Adrenal gland (tissue), 12 donors: ENCODE data around the gene OSER1. TPM values are rescaled to one million over a fixed set of nuclear protein-coding genes. Genes with fewer than 3 reads are reported as not detected.

Source experiments
- DNase-seq, 7 donors: peaks; one replicate each; pipeline ENCODE4 v3.0.0-alpha.2; 2019 to 2020
- H3K27ac ChIP-seq, 5 donors: fragments of 200-600 bp; sonication (generic) in 4 of 5; 1 replicate in 3 of 5; 2 replicates in 2 of 5; pipeline versions ENCODE4 v1.5.1 to v1.8.0; 2016 to 2020; ENCODE audit warnings: mild to moderate bottlenecking in 1 of 5
- H3K27me3 ChIP-seq: fragments of 200-600 bp; 2 replicates; pipeline ENCODE4 v1.8.0; 2021
- H3K36me3 ChIP-seq, 2 donors: fragments of 200-600 bp; replicated peaks in 1 of 2; 1 replicate in 1 of 2; 2 replicates in 1 of 2; pipeline versions ENCODE4 v1.5.1 to v1.8.0; 2018 to 2022
- H3K4me1 ChIP-seq, 2 donors: fragments of 200-600 bp; replicated peaks in 1 of 2; 1 replicate in 1 of 2; 2 replicates in 1 of 2; pipeline versions ENCODE4 v1.5.1 to v1.8.0; 2018 to 2021
- H3K4me3 ChIP-seq, 4 donors: fragments of 200-600 bp; sonication (generic) in 3 of 4; one replicate each; pipeline ENCODE4 v1.5.1; 2016 to 2018
- H3K9me3 ChIP-seq, 3 donors: fragments of 200-600 bp; sonication (generic) in 1 of 3; replicated peaks in 1 of 3; 1 replicate in 2 of 3; 2 replicates in 1 of 3; pipeline versions ENCODE4 v1.5.1 to v1.8.0; 2016 to 2021
- POLR2A ChIP-seq, 2 donors: fragments of 450-650 bp; IDR thresholded peaks; one replicate each; pipeline ENCODE4 v1.6.1; 2017; ENCODE audit warnings: antibody characterized with exemption in 2 of 2, mild to moderate bottlenecking in 2 of 2, moderate library complexity in 1 of 2
- WGBS, 4 donors: extraction: QIAGEN DNeasy Blood & Tissue Kit in 2 of 4; methylation state at CpG; one replicate each; pipeline versions ENCODE4 v1.1.5 to v1.1.7; 2013 to 2017; 5-methylcytosine and 5-hydroxymethylcytosine counted together
- intact Hi-C, 2 donors: fragments of 100-400 bp; cut with DNase I; formaldehyde crosslinking; loops; one replicate each; pipeline versions ENCODE4 v1.14.1 to v1.15.0; 2022 to 2023
- polyA plus RNA-seq, 3 donors: library from polyadenylated mRNA; stranded (reverse); fragments of 200-250 nt in 2 of 3; fragments of 350-450 nt in 1 of 3; fragmentation: Illumina TruSeq in 1 of 3; extraction: RNeasy Lipid Tissue Mini Kit (QIAGEN cat#74804) in 1 of 3; gene quantifications; one replicate each; pipeline ENCODE4 v1.2.3, GENCODE V29; 2013 to 2014
- total RNA-seq, 9 donors: library from RNA; depleted of rRNA in 4 of 9; stranded (reverse); fragments of >200 nt in 4 of 9; fragments of 120-200 nt in 1 of 9; fragmentation: NEBNext Ultra II Directional in 1 of 9; extraction: Animal tissue kit (Norgen Biotek cat#: 25700) in 1 of 9; gene quantifications; one replicate each; pipeline versions ENCODE4 v1.1.0 to v1.2.4, GENCODE V29; 2013 to 2023
- TF ChIP-seq, protein P1 (sequence below), 6 experiments: fragments of 450-650 bp in 4 of 6; fragments of 200-600 bp in 2 of 6; sonication (generic) in 1 of 6; IDR thresholded peaks; 1 replicate in 5 of 6; 2 replicates in 1 of 6; pipeline versions ENCODE4 v1.5.1 to v1.8.0; 2016 to 2021; ENCODE audit warnings: antibody characterized with exemption in 6 of 6, mild to moderate bottlenecking in 2 of 6, moderate library complexity in 1 of 6
- donor health status: healthy with polysubstance abuse.
- donor health status: Bipolar disorder and iron deficiency.
- donor health status: DM: yes; HTN: yes; CAD: no.
- donor health status: DM: no; HTN: no; CAD: no.
- donor health status: DM: no; HTN: no; CAD: no.
- donor health status: DM: yes; HTN: yes; CAD: no.

OSER1 gene
- total and polyA plus RNA-seq, 12 donors: 19.5 to 46.7 (median 27.3) TPM

DNA sequence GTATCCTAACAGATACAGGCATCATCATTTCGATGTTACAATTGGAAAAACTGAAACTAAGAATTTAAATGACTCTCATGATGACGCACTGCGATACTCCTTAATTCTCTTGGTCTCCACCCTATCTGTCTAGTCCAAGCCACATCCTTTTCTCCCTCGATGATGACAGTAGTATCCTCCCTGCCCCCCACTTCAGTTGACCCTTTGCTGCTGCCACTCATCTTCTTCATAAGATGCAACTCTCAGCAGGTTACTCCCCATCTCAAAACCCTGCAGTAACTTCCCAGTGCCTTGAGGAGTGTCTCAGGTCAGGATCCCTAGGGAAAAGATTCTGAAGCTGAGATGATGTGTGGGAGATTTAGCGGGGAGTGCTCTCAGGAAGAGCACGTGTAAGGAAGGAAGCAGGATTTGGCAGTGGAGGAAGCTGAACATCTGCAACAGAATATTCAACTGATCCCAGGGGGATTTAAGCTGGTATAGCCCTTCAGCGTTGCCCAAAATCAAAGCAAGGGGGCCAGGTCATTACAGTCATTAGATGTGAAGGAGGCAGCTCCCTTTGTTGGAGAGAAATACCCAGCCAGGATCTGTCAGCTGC, 39.7 kb downstream of the OSER1 start:
- H3K4me3 ChIP-seq: no peak overlapping the region
- H3K27ac ChIP-seq: no peak overlapping the region
- intact Hi-C loops: no loop called here
- no peaks in the 10 kb centered on the region for H3K27me3 ChIP-seq
- WGBS, 4 donors: 63 to 73% (median 65%) methylated on average over 7 of the region's 7 CpGs
- H3K4me1 ChIP-seq: peaks cover 8% of the 10 kb centered on the region in 2 donors
- H3K9me3 ChIP-seq: no peaks in the 10 kb centered on the region
- DNase-seq: no peak
- TF ChIP-seq POLR2A (IDR thresholded peaks at IDR 0.05): no peak
- TF ChIP-seq, protein P1, sequence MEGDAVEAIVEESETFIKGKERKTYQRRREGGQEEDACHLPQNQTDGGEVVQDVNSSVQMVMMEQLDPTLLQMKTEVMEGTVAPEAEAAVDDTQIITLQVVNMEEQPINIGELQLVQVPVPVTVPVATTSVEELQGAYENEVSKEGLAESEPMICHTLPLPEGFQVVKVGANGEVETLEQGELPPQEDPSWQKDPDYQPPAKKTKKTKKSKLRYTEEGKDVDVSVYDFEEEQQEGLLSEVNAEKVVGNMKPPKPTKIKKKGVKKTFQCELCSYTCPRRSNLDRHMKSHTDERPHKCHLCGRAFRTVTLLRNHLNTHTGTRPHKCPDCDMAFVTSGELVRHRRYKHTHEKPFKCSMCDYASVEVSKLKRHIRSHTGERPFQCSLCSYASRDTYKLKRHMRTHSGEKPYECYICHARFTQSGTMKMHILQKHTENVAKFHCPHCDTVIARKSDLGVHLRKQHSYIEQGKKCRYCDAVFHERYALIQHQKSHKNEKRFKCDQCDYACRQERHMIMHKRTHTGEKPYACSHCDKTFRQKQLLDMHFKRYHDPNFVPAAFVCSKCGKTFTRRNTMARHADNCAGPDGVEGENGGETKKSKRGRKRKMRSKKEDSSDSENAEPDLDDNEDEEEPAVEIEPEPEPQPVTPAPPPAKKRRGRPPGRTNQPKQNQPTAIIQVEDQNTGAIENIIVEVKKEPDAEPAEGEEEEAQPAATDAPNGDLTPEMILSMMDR (IDR thresholded peaks at IDR 0.05): no peak
- H3K36me3 ChIP-seq: no peaks in the 10 kb centered on the region

DNA sequence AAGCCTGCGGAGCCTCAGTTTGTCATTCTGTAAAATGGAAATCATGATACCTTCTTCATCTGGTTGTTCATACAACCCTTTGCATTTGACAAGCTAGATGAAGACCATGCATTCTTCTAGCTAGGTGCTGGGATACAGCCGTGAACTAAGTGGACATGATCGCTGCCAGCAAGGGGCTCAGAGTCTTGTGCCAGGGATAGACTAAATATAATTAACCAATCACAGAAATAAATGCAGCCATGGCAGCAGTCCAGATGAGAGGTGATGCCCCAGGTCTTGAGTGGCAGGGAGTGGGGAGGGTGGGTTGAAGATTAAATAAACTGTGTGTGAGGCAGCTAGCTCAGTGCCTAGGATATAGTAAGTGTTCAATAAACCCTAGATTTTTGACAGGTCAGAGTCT, 42.8 kb downstream of the OSER1 start:
- no peak for TF ChIP-seq POLR2A (IDR thresholded peaks at IDR 0.05)
- TF ChIP-seq, protein P1 (IDR thresholded peaks at IDR 0.05): no peak
- 78 to 92% (median 89%) methylated on average over 3 of the region's 3 CpGs for WGBS, 4 donors
- H3K27me3 ChIP-seq: no peaks in the 10 kb centered on the region
- peaks cover 11 to 13% of the 10 kb centered on the region in 2 donors for H3K4me1 ChIP-seq
- intact Hi-C loops: no loop called here
- H3K36me3 ChIP-seq: no peaks in the 10 kb centered on the region
- no peaks in the 10 kb centered on the region for H3K9me3 ChIP-seq
- H3K27ac ChIP-seq: no peak overlapping the region
- DNase-seq: no peak
- H3K4me3 ChIP-seq: no peak overlapping the region

DNA sequence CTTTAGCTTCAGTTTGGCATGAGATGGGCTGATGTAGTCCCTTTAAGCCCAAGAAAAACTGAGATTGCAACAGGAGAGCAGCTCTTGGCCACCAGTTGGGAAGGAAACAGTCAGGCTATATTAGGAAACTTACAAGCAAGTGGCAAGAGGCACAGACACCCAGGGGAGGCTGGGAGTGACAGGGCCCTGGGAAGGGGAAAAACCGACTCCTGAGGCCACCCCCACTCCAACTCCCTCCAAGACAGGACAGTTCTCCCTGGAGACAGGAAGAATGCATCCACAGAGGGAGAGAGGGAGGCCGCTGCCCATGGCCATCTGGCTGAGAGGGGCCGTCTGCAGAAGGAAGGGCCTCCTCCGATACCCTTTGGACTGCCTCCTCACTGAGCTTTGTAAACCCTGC, 44.1 kb downstream of the OSER1 start:
- peak in 6 of 7 donors; percentile 33 to 66 (median 55) for DNase-seq
- Histone ChIP-seq H3K27me3 (no peaks in the 10 kb centered on the region), H3K4me1 (peaks cover 11 to 13% of the 10 kb centered on the region in 2 donors), H3K9me3 (no peaks in the 10 kb centered on the region), H3K36me3 (no peaks in the 10 kb centered on the region), H3K4me3 (peak overlapping the region in 1 of 4 donors; percentile 4), H3K27ac (peak overlapping the region in 4 of 5 donors; percentile 69 to 87 (median 80))
- TF ChIP-seq, protein P1 (IDR thresholded peaks at IDR 0.05): no peak
- no peak for TF ChIP-seq POLR2A (IDR thresholded peaks at IDR 0.05)
- WGBS, 4 donors: 0 to 39% (median 26%) methylated on average over 1 to 4 of the region's 4 CpGs
- intact Hi-C loops: no loop called here

DNA sequence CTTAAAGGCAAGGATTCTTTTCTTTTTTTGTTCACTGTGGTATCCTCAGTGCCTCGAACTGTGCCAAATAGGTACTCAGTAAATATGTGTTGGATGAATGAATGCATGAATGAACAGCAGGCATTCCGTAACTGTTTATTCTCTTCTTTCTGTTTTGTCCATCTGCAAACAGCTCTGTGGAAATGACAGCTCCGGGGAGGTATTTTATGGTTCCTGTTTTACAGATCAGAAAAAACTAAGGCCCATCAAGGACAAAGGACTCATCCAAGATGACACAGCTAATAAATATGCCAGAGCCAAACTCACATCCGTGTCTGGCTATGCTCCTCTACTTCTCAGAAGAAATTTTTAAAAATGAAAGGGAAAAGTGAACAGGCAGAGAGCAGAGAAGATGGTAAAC, 44.6 kb downstream of the OSER1 start:
- Histone ChIP-seq H3K27me3 (no peaks in the 10 kb centered on the region), H3K9me3 (no peaks in the 10 kb centered on the region), H3K36me3 (no peaks in the 10 kb centered on the region), H3K4me3 (peak overlapping the region in 1 of 4 donors; percentile 4), H3K27ac (peak overlapping the region in 4 of 5 donors; percentile 69 to 87 (median 80)), H3K4me1 (peaks cover 11 to 13% of the 10 kb centered on the region in 2 donors)
- intact Hi-C loops: no loop called here
- peak in 3 of 7 donors; percentile 19 to 47 (median 35) for DNase-seq
- 28 to 32% (median 30%) methylated on average over 4 of the region's 4 CpGs for WGBS, 4 donors
- no peak for TF ChIP-seq POLR2A (IDR thresholded peaks at IDR 0.05)
- TF ChIP-seq, protein P1 (IDR thresholded peaks at IDR 0.05): no peak
